Transverse colon (tissue), 4 donors: ENCODE results near the gene NLGN1. TPM values are rescaled to one million over a fixed set of nuclear protein-coding genes. Genes with fewer than 3 reads are reported as not detected.
A peak's percentile ranks its signal among the peaks of the same experiment; 100 is the strongest.

Source experiments
- DNase-seq: peaks from one replicate; pipeline ENCODE4 v3.0.0-alpha.2; 2019
- H3K27ac ChIP-seq, 4 donors: fragments of 200-600 bp; sonication (generic); 2 replicates each; pipeline ENCODE4 v1.5.1; 2016 to 2018; ENCODE audit warnings: inconsistent platforms in 4 of 4
- H3K27me3 ChIP-seq: fragments of 200-600 bp; sonication (generic); 2 replicates; pipeline ENCODE4 v1.5.1; 2017; ENCODE audit warnings: inconsistent platforms
- H3K36me3 ChIP-seq, 4 donors: fragments of 200-600 bp; sonication (generic); 2 replicates each; pipeline ENCODE4 v1.5.1; 2017 to 2019; ENCODE audit warnings: inconsistent platforms in 4 of 4
- H3K4me1 ChIP-seq, 4 donors: fragments of 200-600 bp; sonication (generic); 2 replicates each; pipeline ENCODE4 v1.5.1; 2017 to 2020; ENCODE audit warnings: inconsistent platforms in 4 of 4
- H3K4me3 ChIP-seq, 4 donors: fragments of 200-600 bp; sonication (generic); 1 replicate in 1 of 4; 2 replicates in 3 of 4; pipeline versions ENCODE4 v1.5.1 to v1.6.1; 2017 to 2019; ENCODE audit warnings: inconsistent platforms in 4 of 4
- H3K9me3 ChIP-seq, 2 donors: fragments of 200-600 bp; sonication (generic); 2 replicates each; pipeline ENCODE4 v1.5.1; 2017 to 2019; ENCODE audit warnings: inconsistent platforms in 2 of 2
- CTCF ChIP-seq, 5 experiments: fragments of 200-600 bp in 3 of 5; fragments of 450-650 bp in 2 of 5; sonication (generic) in 3 of 5; IDR thresholded peaks; 1 replicate in 2 of 5; 2 replicates in 3 of 5; pipeline ENCODE4 v1.5.1; 2016 to 2017; ENCODE audit warnings: antibody characterized with exemption in 5 of 5, inconsistent platforms in 3 of 5, mild to moderate bottlenecking in 2 of 5, moderate library complexity in 1 of 5
- EP300 ChIP-seq: sonication (generic); formaldehyde crosslinking; IDR thresholded peaks from one replicate; pipeline ENCODE4 v1.6.1; 2017; ENCODE audit warnings: antibody characterized with exemption, low read depth
- POLR2A ChIP-seq: fragments of 450-650 bp; IDR thresholded peaks from one replicate; pipeline ENCODE4 v1.6.1; 2016; ENCODE audit warnings: antibody characterized with exemption, mild to moderate bottlenecking, moderate library complexity
- POLR2AphosphoS5 ChIP-seq, 3 donors: sonication (generic); formaldehyde crosslinking; IDR thresholded peaks; one replicate each; pipeline ENCODE4 v1.6.1; 2016; ENCODE audit warnings: antibody characterized with exemption in 3 of 3
- WGBS, 2 donors: methylation state at CpG; one replicate each; pipeline ENCODE4 v1.1.5; 2018; ENCODE audit warnings: low coverage in 1 of 2; 5-methylcytosine and 5-hydroxymethylcytosine counted together
- in situ Hi-C, 4 donors: fragments of 200-750 bp; cut with MboI; loops; one replicate each; pipeline versions ENCODE4 v1.15.0 to v1.15.1; 2017; ENCODE audit warnings: low sequenced_read_pairs in 3 of 4, low pct_ligation_motif_present in 1 of 4, low pct_unique_long_range_greater_than_20kb in 1 of 4
- intact Hi-C: fragments of 100-400 bp; cut with DNase I; formaldehyde crosslinking; loops from one replicate; pipeline ENCODE4 v1.15.1; 2023; ENCODE audit warnings: low total_unique reads
- total RNA-seq, 4 donors: library from RNA; depleted of rRNA; stranded (reverse); fragments of >200 nt; gene quantifications; one replicate each; pipeline ENCODE4 v1.1.0, GENCODE V29; 2016

Gene NLGN1
- total RNA-seq, 4 donors from 2014 or later = 0.40 to 5.2 (median 1.9) TPM; not detected in 1

- no peak overlapping the region for H3K4me3 ChIP-seq
- H3K4me1 ChIP-seq = no peaks in the 10 kb centered on the region
- 23 to 46% methylated on average over 1 of the region's 1 CpG for WGBS, 2 donors
- H3K27me3 ChIP-seq = no peaks in the 10 kb centered on the region
- peak in 1 of 3 donors; percentile 9 for TF ChIP-seq POLR2AphosphoS5 (IDR thresholded peaks at IDR 0.05)
- no peak for TF ChIP-seq EP300
- H3K36me3 ChIP-seq = no peaks in the 10 kb centered on the region
- H3K9me3 ChIP-seq = no peaks in the 10 kb centered on the region
- no peak for DNase-seq
- no peak overlapping the region for H3K27ac ChIP-seq
- intact Hi-C loops (no loop called here), in situ Hi-C loops (no loop called here)
These were observed 854.1 kb downstream of the NLGN1 start for GRCh38 chr3:174251681-174252080.

DNA sequence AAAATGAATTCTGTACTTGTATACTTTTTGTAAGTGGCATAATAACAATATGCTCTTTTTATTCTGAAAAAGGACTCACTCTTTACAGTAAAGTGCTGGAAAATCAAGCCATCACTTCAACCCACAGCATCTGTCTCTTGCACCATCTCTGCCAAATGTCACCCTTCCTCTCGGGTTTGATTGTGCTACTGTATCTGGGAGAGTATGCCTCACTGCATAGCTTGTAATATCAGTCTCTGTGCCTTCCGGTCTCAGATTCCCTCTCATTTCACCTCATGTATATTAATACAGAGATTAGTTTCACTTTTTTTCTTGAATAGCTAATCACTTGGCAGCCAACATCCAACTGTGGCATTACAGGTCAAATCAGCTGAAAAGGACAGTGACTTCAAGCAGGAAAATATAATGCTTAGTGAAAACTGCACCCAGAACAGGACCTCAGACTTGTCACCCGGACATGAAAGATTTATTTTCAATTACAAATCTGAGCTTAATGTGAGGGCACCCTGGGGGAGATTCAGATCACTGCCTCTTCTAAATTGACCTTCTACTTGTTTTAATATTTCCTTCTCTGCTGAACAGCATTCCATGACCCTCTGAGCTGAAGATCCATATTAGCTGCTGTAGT, 855.8 kb downstream of the NLGN1 start:
- H3K9me3 ChIP-seq = no peaks in the 10 kb centered on the region
- intact Hi-C loops = no loop called here
- H3K27ac ChIP-seq = no peak overlapping the region
- no peaks in the 10 kb centered on the region for H3K27me3 ChIP-seq
- H3K4me1 ChIP-seq = no peaks in the 10 kb centered on the region
- DNase-seq = no peak
- WGBS, 2 donors = 62 to 70% methylated on average over 3 of the region's 3 CpGs
- in situ Hi-C loops = no loop called here
- no peak overlapping the region for H3K4me3 ChIP-seq
- TF ChIP-seq POLR2A (no peak), CTCF (IDR thresholded peaks at IDR 0.05) (no peak), POLR2AphosphoS5 (IDR thresholded peaks at IDR 0.05) (no peak), EP300 (no peak)
- H3K36me3 ChIP-seq = no peaks in the 10 kb centered on the region

DNA sequence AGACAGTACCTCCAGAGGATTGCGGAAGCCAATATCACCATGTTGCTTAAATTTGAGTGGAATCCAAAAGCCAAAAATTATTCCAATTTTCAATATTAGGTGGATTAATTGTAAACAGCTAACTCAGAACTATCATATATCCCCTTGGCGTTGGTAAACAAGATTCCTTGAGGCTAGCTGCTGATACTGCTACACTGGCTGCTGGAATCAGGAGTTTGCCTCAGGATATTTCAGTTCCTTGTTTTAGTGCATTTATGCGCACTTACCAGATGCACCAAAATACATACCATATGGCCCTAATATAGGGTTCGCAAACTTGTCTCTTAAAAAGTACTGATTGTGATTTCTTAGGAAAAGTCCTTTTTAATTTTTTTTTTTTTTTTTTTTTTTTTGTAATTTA, 856.4 kb downstream of the NLGN1 start:
- Histone ChIP-seq H3K36me3 (no peaks in the 10 kb centered on the region), H3K27ac (no peak overlapping the region), H3K4me3 (no peak overlapping the region), H3K27me3 (no peaks in the 10 kb centered on the region), H3K4me1 (no peaks in the 10 kb centered on the region), H3K9me3 (no peaks in the 10 kb centered on the region)
- 86 to 88% methylated on average over 4 of the region's 4 CpGs for WGBS, 2 donors
- no peak for DNase-seq
- TF ChIP-seq CTCF (IDR thresholded peaks at IDR 0.05) (no peak), EP300 (no peak), POLR2AphosphoS5 (IDR thresholded peaks at IDR 0.05) (no peak), POLR2A (no peak)
- in situ Hi-C loops (no loop called here), intact Hi-C loops (no loop called here)

DNA sequence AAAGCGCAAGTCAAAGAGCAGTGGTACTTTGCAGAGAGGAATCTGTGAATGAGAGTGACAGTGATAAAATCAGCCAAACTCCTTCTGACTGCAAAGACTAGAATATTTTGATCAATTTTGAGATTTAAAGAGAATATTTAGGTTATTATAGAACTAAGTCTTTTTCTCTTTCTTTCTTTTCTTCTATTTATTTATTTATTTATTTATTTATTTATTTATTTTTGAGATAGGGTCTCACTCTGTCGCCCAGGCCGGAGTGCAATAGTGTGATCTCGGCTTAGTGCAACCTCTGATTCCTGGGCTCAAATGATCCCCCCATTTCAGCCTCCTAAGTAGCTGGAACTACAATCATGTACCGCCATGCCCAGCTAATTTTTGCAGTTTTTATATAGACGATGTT, 857.9 kb downstream of the NLGN1 start:
- no peak overlapping the region for H3K27ac ChIP-seq
- H3K36me3 ChIP-seq = no peaks in the 10 kb centered on the region
- 92 to 97% methylated on average over 6 of the region's 6 CpGs for WGBS, 2 donors
- no peaks in the 10 kb centered on the region for H3K27me3 ChIP-seq
- no peaks in the 10 kb centered on the region for H3K9me3 ChIP-seq
- DNase-seq = no peak
- no peaks in the 10 kb centered on the region for H3K4me1 ChIP-seq
- in situ Hi-C loops (no loop called here), intact Hi-C loops (no loop called here)
- H3K4me3 ChIP-seq = no peak overlapping the region
- TF ChIP-seq POLR2AphosphoS5 (IDR thresholded peaks at IDR 0.05) (no peak), POLR2A (no peak), EP300 (no peak), CTCF (IDR thresholded peaks at IDR 0.05) (no peak)

DNA sequence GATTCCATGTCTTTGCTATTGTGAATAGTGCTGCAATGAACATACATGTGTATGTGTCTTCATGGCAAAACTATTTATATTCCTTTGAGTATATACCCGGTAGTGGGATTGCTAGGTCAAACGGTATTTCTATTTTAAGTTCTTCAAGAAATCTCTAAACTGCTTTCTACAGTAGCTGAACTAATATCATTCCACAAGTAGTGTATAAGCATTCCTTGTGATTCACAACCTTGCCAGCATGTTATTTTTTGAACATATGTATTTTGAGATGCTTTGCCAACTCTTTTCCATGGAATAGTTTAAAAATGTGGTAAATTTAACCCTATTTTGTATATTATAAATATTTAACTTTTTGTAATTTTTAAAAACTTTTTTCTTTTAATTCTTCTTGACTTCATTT, 868.9 kb downstream of the NLGN1 start:
- DNase-seq = no peak
- TF ChIP-seq POLR2AphosphoS5 (IDR thresholded peaks at IDR 0.05) (no peak), CTCF (IDR thresholded peaks at IDR 0.05) (no peak), EP300 (no peak), POLR2A (no peak)
- intact Hi-C loops (no loop called here), in situ Hi-C loops (no loop called here)
- Histone ChIP-seq H3K4me3 (no peak overlapping the region), H3K9me3 (no peaks in the 10 kb centered on the region), H3K36me3 (no peaks in the 10 kb centered on the region), H3K27ac (no peak overlapping the region), H3K4me1 (no peaks in the 10 kb centered on the region), H3K27me3 (no peaks in the 10 kb centered on the region)
- 86 to 95% methylated on average over 2 of the region's 2 CpGs for WGBS, 2 donors
